ENCODE data around the gene FAM83E. TPM values are rescaled to one million over a fixed set of nuclear protein-coding genes. Genes with fewer than 3 reads are reported as not detected.

The FAM83E gene
- total RNA-seq, 1 donor: 1.3 TPM

- H3K4me3 ChIP-seq (ENCODE audit: low read depth, low read length): no peak overlapping the region
- TF ChIP-seq CTCF (IDR thresholded peaks at IDR 0.05; ENCODE audit: insufficient read depth, low read depth, low read length): no peak
- DNase-seq (ENCODE audit: low read depth): no peak
Observed at GRCh38 chr19:48641850-48642249, 27.0 kb upstream of the FAM83E start.

- no peak for DNase-seq (ENCODE audit: low read depth)
- H3K4me3 ChIP-seq (ENCODE audit: low read depth, low read length): peak overlapping the region; percentile 43
- TF ChIP-seq CTCF (IDR thresholded peaks at IDR 0.05; ENCODE audit: insufficient read depth, low read depth, low read length): no peak
Observed at GRCh38 chr19:48639483-48640375, 24.9 kb upstream of the FAM83E start.

GRCh38 chr19:48638831-48639381 lies 24.0 kb upstream of the FAM83E start:
- no peak for TF ChIP-seq CTCF (IDR thresholded peaks at IDR 0.05; ENCODE audit: insufficient read depth, low read depth, low read length)
- DNase-seq (ENCODE audit: low read depth): no peak
- H3K4me3 ChIP-seq (ENCODE audit: low read depth, low read length): no peak overlapping the region

GRCh38 chr19:48637948-48638830 lies 23.3 kb upstream of the FAM83E start:
- peak; percentile 5 for TF ChIP-seq CTCF (IDR thresholded peaks at IDR 0.05; ENCODE audit: insufficient read depth, low read depth, low read length)
- DNase-seq (ENCODE audit: low read depth): peak; percentile 97
- H3K4me3 ChIP-seq (ENCODE audit: low read depth, low read length): peak overlapping the region; percentile 71

- DNase-seq (ENCODE audit: low read depth): peak; percentile 100
- TF ChIP-seq CTCF (IDR thresholded peaks at IDR 0.05; ENCODE audit: insufficient read depth, low read depth, low read length): no peak
Observed at GRCh38 chr19:48637449-48637947, 22.6 kb upstream of the FAM83E start.

DNA sequence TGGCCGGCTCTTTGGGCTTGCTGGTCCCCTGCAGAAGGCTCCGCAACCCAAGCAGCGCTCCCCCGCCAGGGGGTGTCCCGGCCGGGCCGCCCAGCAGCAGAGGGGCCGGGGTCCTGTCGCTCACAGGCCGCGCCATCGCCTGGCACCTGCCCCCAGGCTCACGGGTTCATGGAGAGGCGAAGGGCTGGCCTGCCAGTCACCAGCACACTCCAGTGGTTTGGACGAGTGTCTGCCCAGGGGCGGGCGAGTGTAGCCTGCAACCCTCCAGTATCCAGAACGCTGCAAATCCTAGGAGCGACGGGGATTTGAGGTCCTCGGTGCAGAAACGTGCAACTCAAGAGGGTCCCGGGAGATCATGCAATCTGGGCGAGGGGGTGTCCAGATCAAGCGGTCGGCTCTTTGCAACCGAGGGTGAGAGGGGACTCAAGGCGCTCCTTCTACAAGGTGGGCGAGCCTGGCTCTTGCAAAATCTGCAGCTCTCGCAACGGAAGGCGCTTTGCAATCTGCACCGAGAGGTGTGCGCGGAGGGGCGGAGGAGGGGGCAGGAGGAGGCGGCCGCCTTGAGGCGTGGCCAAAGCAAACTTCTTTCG lies 22.1 kb upstream of the FAM83E start, which contains the start of gene DBP:
Gene DBP (minus strand): TSS at position 521 of the 590 bp plus-strand sequence. CDS start 385 bp downstream, at position 136.
- TF ChIP-seq CTCF (IDR thresholded peaks at IDR 0.05; ENCODE audit: insufficient read depth, low read depth, low read length): peak; percentile 20
- DNase-seq (ENCODE audit: low read depth): no peak
- H3K4me3 ChIP-seq (ENCODE audit: low read depth, low read length): peak within 1 kb of the TSS; percentile 71

More at GRCh38 chr19:48637449-48637947, 22.6 kb upstream of the FAM83E start:
- peak overlapping the region; percentile 71 for H3K4me3 ChIP-seq (ENCODE audit: low read depth, low read length)

Measured in fibroblast of villous mesenchyme (primary cell).